H4 (cell line): ENCODE results near the gene RNU6-1. TPM values are rescaled to one million over a fixed set of nuclear protein-coding genes. Genes with fewer than 3 reads are reported as not detected.

Experiments used
- DNase-seq: peaks from one replicate; pipeline ENCODE4 v3.0.0-alpha.2; 2015; ENCODE audit warnings: low spot score
- total RNA-seq: library from RNA; depleted of rRNA; stranded (reverse); fragments of >200 nt; shearing (Covaris generic); gene quantifications from 2 replicates; pipeline ENCODE4 v1.2.3, GENCODE V29; 2014

Gene RNU6-1
- total RNA-seq, 1 experiment from 2014 or later, result not detected

GRCh38 chr15:67857220-67857619 lies 17.4 kb upstream of the RNU6-1 start:
- no peak for DNase-seq

- no peak for DNase-seq
Measured at GRCh38 chr15:67855842-67856241, 16.0 kb upstream of the RNU6-1 start.

GRCh38 chr15:67854358-67854757 lies 14.5 kb upstream of the RNU6-1 start:
- DNase-seq, result no peak

GRCh38 chr15:67853454-67853853 lies 13.6 kb upstream of the RNU6-1 start:
- no peak for DNase-seq

- no peak for DNase-seq
Measured at GRCh38 chr15:67852418-67852817, 12.6 kb upstream of the RNU6-1 start.

- peak; percentile 45 for DNase-seq
Measured at GRCh38 chr15:67850994-67851571, 11.2 kb upstream of the RNU6-1 start.

GRCh38 chr15:67850336-67850735 lies 10.5 kb upstream of the RNU6-1 start:
- DNase-seq, result no peak

- DNase-seq, result no peak
Measured at GRCh38 chr15:67849538-67849937, 9.7 kb upstream of the RNU6-1 start.

- no peak for DNase-seq
Measured at GRCh38 chr15:67845974-67846373, 6.1 kb upstream of the RNU6-1 start.

GRCh38 chr15:67843571-67844387 lies 3.9 kb upstream of the RNU6-1 start:
- no peak for DNase-seq

- DNase-seq, result no peak
Measured at GRCh38 chr15:67843092-67843501, 3.3 kb upstream of the RNU6-1 start.

GRCh38 chr15:67841513-67841762 lies 1.6 kb upstream of the RNU6-1 start:
- no peak for DNase-seq

- peak; percentile 23 for DNase-seq
Measured at GRCh38 chr15:67840749-67841512, 1.1 kb upstream of the RNU6-1 start.

GRCh38 chr15:67839499-67839928 lies 331 bp downstream of the RNU6-1 start:
- no peak for DNase-seq

GRCh38 chr15:67838789-67839332 lies 984 bp downstream of the RNU6-1 start:
- no peak for DNase-seq

- no peak for DNase-seq
Measured at GRCh38 chr15:67836955-67837354, 2.9 kb downstream of the RNU6-1 start.

- DNase-seq, result no peak
Measured at GRCh38 chr15:67836477-67836876, 3.4 kb downstream of the RNU6-1 start.

- DNase-seq, result no peak
Measured at GRCh38 chr15:67836134-67836455, 3.8 kb downstream of the RNU6-1 start.

- DNase-seq, result no peak
Measured at GRCh38 chr15:67835297-67836133, 4.3 kb downstream of the RNU6-1 start.

GRCh38 chr15:67834581-67835296 lies 5.1 kb downstream of the RNU6-1 start:
- DNase-seq, result no peak
